Measurements from ENCODE around the gene COMMD7. TPM values are rescaled to one million over a fixed set of nuclear protein-coding genes. Genes with fewer than 3 reads are reported as not detected.
A peak's percentile ranks its signal among the peaks of the same experiment; 100 is the strongest.

The COMMD7 gene
- polyA plus RNA-seq, 3 donors: 46.2 to 133 (median 120) TPM

DNA sequence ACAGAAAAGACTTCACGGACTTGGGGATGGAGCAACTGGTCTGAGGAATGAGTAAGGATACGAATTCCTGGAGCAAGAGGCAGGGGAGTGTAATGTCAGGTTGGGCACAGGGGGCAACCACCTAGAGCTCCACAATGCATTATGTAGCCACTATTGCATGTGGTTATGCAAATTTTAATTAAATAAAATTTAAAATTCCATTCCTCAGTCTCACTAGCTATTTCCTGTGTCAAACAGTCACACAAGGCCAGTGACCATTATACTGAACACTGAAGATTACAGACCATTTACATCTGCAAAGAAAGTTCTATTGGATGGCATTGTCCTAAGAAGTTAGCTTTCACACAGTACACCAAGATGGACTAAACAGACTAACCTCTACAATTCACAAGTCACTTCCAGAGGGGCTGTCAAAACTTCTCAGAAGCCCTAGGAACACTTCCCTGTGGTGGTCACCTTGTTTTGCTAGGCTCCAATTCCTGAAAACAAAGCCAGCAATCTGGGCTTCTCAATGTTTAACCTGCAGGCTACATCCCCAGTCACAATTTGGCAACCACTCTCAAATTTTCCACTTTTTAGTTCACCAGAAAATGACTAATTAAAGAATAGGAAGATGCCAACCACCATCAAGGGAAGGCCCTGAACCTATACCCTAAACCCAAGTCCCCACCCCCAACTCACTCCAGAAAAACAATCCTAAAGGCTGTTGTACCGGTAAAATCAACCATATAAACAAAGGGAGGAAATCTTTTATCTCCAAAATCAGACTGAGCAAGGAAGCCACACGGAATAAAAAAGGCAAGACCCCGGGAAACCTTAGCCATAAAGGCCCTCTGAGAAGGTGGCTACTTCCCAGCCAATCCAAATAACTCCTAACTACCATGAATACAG lies 35.3 kb downstream of the COMMD7 start:
- no peak overlapping the region for H3K27ac ChIP-seq (ENCODE audit: low read depth in 1 of 2, low read length in 2 of 2)
- H4K20me1 ChIP-seq (ENCODE audit: insufficient read depth, low read length): no peaks in the 10 kb centered on the region
- Mint-ChIP-seq H3K36me3 (peaks cover 42 to 73% of the 10 kb centered on the region in 2 donors), H3K4me3 (no peak overlapping the region), H3K27me3 (ENCODE audit: low read depth in 3 of 3) (peaks cover 0 to 3% (median 0%) of the 10 kb centered on the region in 3 donors), H3K4me1 (peaks cover 9% of the 10 kb centered on the region), H3K9me3 (no peaks in the 10 kb centered on the region), H3K27ac (peak overlapping the region in 3 of 7 donors; percentile 12 to 65 (median 18))
- no peak overlapping the region for H3K4me3 ChIP-seq (replicated peaks in 1 of 3; ENCODE audit: low read depth in 2 of 3, low read length in 3 of 3)
- H3K79me2 ChIP-seq (ENCODE audit: insufficient read depth, low read length): no peaks in the 10 kb centered on the region
- 0% methylated on average over 1 of the region's 5 CpGs for WGBS (ENCODE audit: insufficient coverage)
- H2AFZ ChIP-seq (ENCODE audit: insufficient read depth, low read depth, low read length, poor library complexity, severe bottlenecking): no peak overlapping the region
- intact Hi-C loops (cut with micrococcal nuclease): no loop called here
- peaks cover 30 to 48% of the 10 kb centered on the region in 2 donors for H3K36me3 ChIP-seq (replicated peaks in 1 of 2; ENCODE audit: control insufficient read depth in 1 of 2, insufficient read depth in 2 of 2, low read length in 2 of 2)
- no peaks in the 10 kb centered on the region for H3K27me3 ChIP-seq (ENCODE audit: control insufficient read depth in 2 of 2, insufficient read depth in 2 of 2, low read length in 2 of 2)
- no peaks in the 10 kb centered on the region for H3K9me3 ChIP-seq (replicated peaks in 1 of 2; ENCODE audit: control insufficient read depth in 1 of 2, insufficient read depth in 1 of 2, low read length in 2 of 2)
- no peak overlapping the region for H3K4me2 ChIP-seq (replicated peaks; ENCODE audit: extremely low read depth, low read length, poor library complexity, severe bottlenecking)
- H3K9ac ChIP-seq (ENCODE audit: insufficient read depth, low read length, poor library complexity, severe bottlenecking): no peak overlapping the region
- TF ChIP-seq, protein P1, sequence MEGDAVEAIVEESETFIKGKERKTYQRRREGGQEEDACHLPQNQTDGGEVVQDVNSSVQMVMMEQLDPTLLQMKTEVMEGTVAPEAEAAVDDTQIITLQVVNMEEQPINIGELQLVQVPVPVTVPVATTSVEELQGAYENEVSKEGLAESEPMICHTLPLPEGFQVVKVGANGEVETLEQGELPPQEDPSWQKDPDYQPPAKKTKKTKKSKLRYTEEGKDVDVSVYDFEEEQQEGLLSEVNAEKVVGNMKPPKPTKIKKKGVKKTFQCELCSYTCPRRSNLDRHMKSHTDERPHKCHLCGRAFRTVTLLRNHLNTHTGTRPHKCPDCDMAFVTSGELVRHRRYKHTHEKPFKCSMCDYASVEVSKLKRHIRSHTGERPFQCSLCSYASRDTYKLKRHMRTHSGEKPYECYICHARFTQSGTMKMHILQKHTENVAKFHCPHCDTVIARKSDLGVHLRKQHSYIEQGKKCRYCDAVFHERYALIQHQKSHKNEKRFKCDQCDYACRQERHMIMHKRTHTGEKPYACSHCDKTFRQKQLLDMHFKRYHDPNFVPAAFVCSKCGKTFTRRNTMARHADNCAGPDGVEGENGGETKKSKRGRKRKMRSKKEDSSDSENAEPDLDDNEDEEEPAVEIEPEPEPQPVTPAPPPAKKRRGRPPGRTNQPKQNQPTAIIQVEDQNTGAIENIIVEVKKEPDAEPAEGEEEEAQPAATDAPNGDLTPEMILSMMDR (IDR thresholded peaks at IDR 0.05): no peak
- no peaks in the 10 kb centered on the region for H3K4me1 ChIP-seq (ENCODE audit: control insufficient read depth in 1 of 2, insufficient read depth in 2 of 2, low read length in 2 of 2)
- DNase-seq: no peak

DNA sequence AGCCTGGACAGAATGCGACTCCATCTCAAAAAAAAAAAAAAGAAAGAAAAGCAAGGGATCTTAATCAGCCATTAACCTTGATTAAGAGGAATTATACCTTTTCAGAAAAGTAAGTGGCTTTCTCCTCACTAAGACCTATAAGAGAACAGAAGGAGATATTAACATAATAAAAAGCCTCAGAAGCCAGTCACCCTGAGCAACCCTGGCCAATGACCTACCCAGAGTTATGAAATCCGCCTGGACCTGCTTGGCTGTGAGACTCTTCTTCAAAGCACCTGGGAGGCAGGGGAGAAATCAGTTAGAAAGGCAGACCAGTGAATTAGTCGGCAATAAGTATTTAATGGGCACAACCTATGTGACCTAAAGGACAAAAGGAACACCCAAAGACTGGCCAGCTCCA lies 36.8 kb downstream of the COMMD7 start:
- TF ChIP-seq, protein P1 (IDR thresholded peaks at IDR 0.05): no peak
- no peaks in the 10 kb centered on the region for H4K20me1 ChIP-seq (ENCODE audit: insufficient read depth, low read length)
- H3K27ac ChIP-seq (ENCODE audit: low read depth in 1 of 2, low read length in 2 of 2): no peak overlapping the region
- Mint-ChIP-seq H3K27ac (no peak overlapping the region), H3K9me3 (no peaks in the 10 kb centered on the region), H3K27me3 (ENCODE audit: low read depth in 3 of 3) (peaks cover 0 to 3% (median 0%) of the 10 kb centered on the region in 3 donors), H3K4me1 (peaks cover 6% of the 10 kb centered on the region), H3K36me3 (peaks cover 52 to 76% of the 10 kb centered on the region in 2 donors), H3K4me3 (no peak overlapping the region)
- H3K9me3 ChIP-seq (replicated peaks in 1 of 2; ENCODE audit: control insufficient read depth in 1 of 2, insufficient read depth in 1 of 2, low read length in 2 of 2): no peaks in the 10 kb centered on the region
- H3K9ac ChIP-seq (ENCODE audit: insufficient read depth, low read length, poor library complexity, severe bottlenecking): no peak overlapping the region
- no peaks in the 10 kb centered on the region for H3K4me1 ChIP-seq (ENCODE audit: control insufficient read depth in 1 of 2, insufficient read depth in 2 of 2, low read length in 2 of 2)
- H3K79me2 ChIP-seq (ENCODE audit: insufficient read depth, low read length): no peaks in the 10 kb centered on the region
- intact Hi-C loops (cut with micrococcal nuclease): no loop called here
- H2AFZ ChIP-seq (ENCODE audit: insufficient read depth, low read depth, low read length, poor library complexity, severe bottlenecking): no peak overlapping the region
- H3K36me3 ChIP-seq (replicated peaks in 1 of 2; ENCODE audit: control insufficient read depth in 1 of 2, insufficient read depth in 2 of 2, low read length in 2 of 2): peaks cover 40 to 63% of the 10 kb centered on the region in 2 donors
- no peak for DNase-seq
- 93% methylated on average over 2 of the region's 3 CpGs for WGBS (ENCODE audit: insufficient coverage)
- H3K4me3 ChIP-seq (replicated peaks in 1 of 3; ENCODE audit: low read depth in 2 of 3, low read length in 3 of 3): no peak overlapping the region
- no peaks in the 10 kb centered on the region for H3K27me3 ChIP-seq (ENCODE audit: control insufficient read depth in 2 of 2, insufficient read depth in 2 of 2, low read length in 2 of 2)
- no peak overlapping the region for H3K4me2 ChIP-seq (replicated peaks; ENCODE audit: extremely low read depth, low read length, poor library complexity, severe bottlenecking)

All from CD14-positive monocyte (primary cell).